ENCODE results near the gene HMX3.

Gene HMX3

GRCh38 chr10:123134915-123135414 lies 805 bp upstream of the HMX3 start:
- DNase-seq: peak; percentile 69

GRCh38 chr10:123136221-123136805 lies 543 bp downstream of the HMX3 start:
- no peak for DNase-seq

GRCh38 chr10:123136806-123137642 lies 1.3 kb downstream of the HMX3 start:
- no peak for DNase-seq

GRCh38 chr10:123139165-123139520 lies 3.4 kb downstream of the HMX3 start:
- DNase-seq: no peak

- DNase-seq: peak; percentile 43
These were observed 3.9 kb downstream of the HMX3 start for GRCh38 chr10:123139521-123140163.

GRCh38 chr10:123140164-123140982 lies 4.6 kb downstream of the HMX3 start:
- DNase-seq: peak; percentile 44

GRCh38 chr10:123140983-123141390 lies 5.2 kb downstream of the HMX3 start:
- peak; percentile 51 for DNase-seq

GRCh38 chr10:123141791-123142700 lies 6.3 kb downstream of the HMX3 start:
- peak; percentile 44 for DNase-seq

GRCh38 chr10:123142701-123143161 lies 7.0 kb downstream of the HMX3 start:
- peak; percentile 74 for DNase-seq

GRCh38 chr10:123143162-123143824 lies 7.5 kb downstream of the HMX3 start:
- DNase-seq: no peak

- no peak for DNase-seq
These were observed 8.0 kb downstream of the HMX3 start for GRCh38 chr10:123143825-123144168.

GRCh38 chr10:123144697-123145541 lies 9.1 kb downstream of the HMX3 start:
- peak; percentile 86 for DNase-seq

GRCh38 chr10:123145542-123146012 lies 9.8 kb downstream of the HMX3 start:
- DNase-seq: peak; percentile 60

GRCh38 chr10:123146013-123146893 lies 10.5 kb downstream of the HMX3 start:
- peak; percentile 69 for DNase-seq

- peak; percentile 46 for DNase-seq
These were observed 11.3 kb downstream of the HMX3 start for GRCh38 chr10:123146894-123147634.

- peak; percentile 26 for DNase-seq
These were observed 12.1 kb downstream of the HMX3 start, which contains the start of gene HMX2 for GRCh38 chr10:123147635-123148413. HMX2 (plus strand) TSS chr10:123148136; CDS start chr10:123148379, 243 bp downstream.

All from MV-4-11 (cell line).